ENCODE data around the gene FAM110C. TPM values are rescaled to one million over a fixed set of nuclear protein-coding genes. Genes with fewer than 3 reads are reported as not detected.

FAM110C gene
- total and polyA plus RNA-seq, 4 donors: 4.8 to 18.2 (median 5.0) TPM

- H3K4me1 ChIP-seq (ENCODE audit: control insufficient read depth in 4 of 4, insufficient read depth in 4 of 4, low read length in 3 of 4): peaks cover 7 to 30% (median 24%) of the 10 kb centered on the region in 4 donors
- no peaks in the 10 kb centered on the region for H3K36me3 ChIP-seq (ENCODE audit: control insufficient read depth in 4 of 4, insufficient read depth in 3 of 4, low read depth in 1 of 4, low read length in 3 of 4)
- TF ChIP-seq REST (IDR thresholded peaks at IDR 0.05) (no peak), SP1 (IDR thresholded peaks at IDR 0.05) (no peak), ATF3 (IDR thresholded peaks at IDR 0.05) (no peak), NR2F2 (IDR thresholded peaks at IDR 0.05) (no peak), RAD21 (IDR thresholded peaks at IDR 0.05) (no peak), HNF4A (conservative IDR thresholded peaks at IDR 0.05) (peak in 1 of 2 donors; percentile 33), ZBTB33 (IDR thresholded peaks at IDR 0.05) (no peak), JUND (IDR thresholded peaks at IDR 0.05) (no peak), RXRA (IDR thresholded peaks at IDR 0.05) (peak in 1 of 2 donors; percentile 18), FOXA1 (IDR thresholded peaks at IDR 0.05) (no peak), MAX (IDR thresholded peaks at IDR 0.05) (no peak), GABPA (IDR thresholded peaks at IDR 0.05 in 1 of 2, conservative IDR thresholded peaks at IDR 0.05 in 1 of 2) (no peak), YY1 (IDR thresholded peaks at IDR 0.05) (no peak), EGR1 (IDR thresholded peaks at IDR 0.05; ENCODE audit: low read depth in 2 of 2) (no peak), HNF4G (IDR thresholded peaks at IDR 0.05) (no peak), TAF1 (conservative IDR thresholded peaks at IDR 0.05) (no peak), CTCF (IDR thresholded peaks at IDR 0.05; ENCODE audit: low read depth, low read length, missing input control) (no peak), FOXA2 (IDR thresholded peaks at IDR 0.05) (peak; percentile 31)
- no peak for DNase-seq (ENCODE audit: low spot score)
- H3K27ac ChIP-seq (ENCODE audit: low read depth in 1 of 2, low read length in 2 of 2): peak overlapping the region; percentile 76 to 78
- H3K9ac ChIP-seq (ENCODE audit: low read depth in 1 of 2, low read length in 2 of 2): no peak overlapping the region
- no peaks in the 10 kb centered on the region for H3K9me3 ChIP-seq (ENCODE audit: control insufficient read depth in 4 of 4, low read length in 3 of 4)
- H3K4me3 ChIP-seq (ENCODE audit: low read depth in 1 of 3, low read length in 3 of 3): peak overlapping the region in 2 of 3 donors; percentile 19 to 29
- H3K27me3 ChIP-seq (ENCODE audit: control insufficient read depth in 4 of 4, insufficient read depth in 4 of 4, low read length in 3 of 4): no peaks in the 10 kb centered on the region
Measured at GRCh38 chr2:24107-24506, 22.2 kb downstream of the FAM110C start.
